ENCODE measurements around the gene SEPTIN1.
A peak's percentile ranks its signal among the peaks of the same experiment; 100 is the strongest.

SEPTIN1 gene, protein sequence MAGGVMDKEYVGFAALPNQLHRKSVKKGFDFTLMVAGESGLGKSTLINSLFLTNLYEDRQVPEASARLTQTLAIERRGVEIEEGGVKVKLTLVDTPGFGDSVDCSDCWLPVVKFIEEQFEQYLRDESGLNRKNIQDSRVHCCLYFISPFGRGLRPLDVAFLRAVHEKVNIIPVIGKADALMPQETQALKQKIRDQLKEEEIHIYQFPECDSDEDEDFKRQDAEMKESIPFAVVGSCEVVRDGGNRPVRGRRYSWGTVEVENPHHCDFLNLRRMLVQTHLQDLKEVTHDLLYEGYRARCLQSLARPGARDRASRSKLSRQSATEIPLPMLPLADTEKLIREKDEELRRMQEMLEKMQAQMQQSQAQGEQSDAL

DNA sequence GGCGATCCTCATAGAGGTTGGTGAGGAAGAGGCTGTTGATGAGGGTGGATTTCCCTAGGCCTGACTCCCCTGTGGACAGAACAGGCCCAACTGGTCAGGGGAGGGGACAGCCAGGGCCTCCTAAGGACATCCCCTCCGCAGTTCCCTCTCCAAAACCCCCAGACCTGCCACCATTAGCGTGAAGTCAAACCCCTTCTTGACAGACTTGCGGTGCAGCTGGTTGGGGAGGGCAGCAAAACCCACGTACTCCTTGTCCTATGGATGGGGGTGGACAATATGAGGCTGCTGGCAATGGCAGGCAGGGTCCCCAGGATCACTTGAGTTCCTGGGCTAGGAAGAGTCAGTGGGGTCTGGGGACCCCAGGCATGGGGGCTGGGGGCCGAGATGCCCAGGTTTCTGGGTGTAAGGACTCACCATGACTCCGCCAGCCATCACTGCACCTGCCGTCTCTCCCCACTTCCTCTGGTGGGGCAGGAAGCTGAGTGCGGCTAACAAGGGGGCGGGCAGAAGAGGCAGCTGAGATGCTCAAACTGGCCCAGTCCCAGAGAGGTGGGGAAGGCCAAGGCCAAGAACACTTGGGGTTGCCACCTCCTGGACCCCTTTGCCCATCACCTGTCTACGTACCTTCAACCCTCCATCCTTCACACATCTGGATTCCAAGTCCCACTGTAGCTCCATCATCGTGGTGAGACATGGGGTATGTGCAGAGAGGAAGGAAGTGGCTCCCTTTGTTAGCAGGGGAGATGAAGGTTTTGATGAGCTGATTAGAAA lies at the start of gene SEPTIN1:
SEPTIN1 (minus strand) TSS at position 451 of the 771 bp plus-strand sequence; CDS start at position 432, 19 bp downstream.
- DNase-seq (ENCODE audit: low read depth in 2 of 2): peak; percentile 66 to 77

DNA sequence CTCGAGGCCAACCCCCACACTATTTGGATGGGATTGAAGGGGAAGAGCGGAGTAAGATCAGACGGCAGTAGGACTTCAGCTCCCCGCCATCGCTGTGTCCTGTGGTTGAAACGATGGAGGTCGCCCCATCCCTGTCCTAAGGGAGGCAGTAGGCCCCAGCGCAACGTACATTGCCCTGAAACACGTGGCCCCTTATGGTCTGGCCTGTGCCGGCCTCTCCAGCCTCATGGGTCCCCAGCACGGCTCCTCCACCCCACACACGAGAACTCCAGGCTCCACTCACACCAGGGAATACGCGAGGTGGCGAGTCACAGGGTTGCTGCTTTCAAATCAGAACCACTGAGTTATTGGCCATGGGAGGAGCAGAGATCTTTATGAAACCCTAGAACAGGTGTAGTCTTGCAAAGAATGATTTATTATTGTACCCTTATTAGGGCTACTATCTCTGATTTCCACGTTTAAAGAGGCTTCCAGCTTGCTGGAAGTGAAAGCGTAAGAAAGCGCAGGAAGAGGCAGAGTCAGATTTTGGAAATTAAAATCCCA lies 48.1 kb upstream of the SEPTIN1 start:
- no peak for DNase-seq (ENCODE audit: low read depth in 2 of 2)

DNA sequence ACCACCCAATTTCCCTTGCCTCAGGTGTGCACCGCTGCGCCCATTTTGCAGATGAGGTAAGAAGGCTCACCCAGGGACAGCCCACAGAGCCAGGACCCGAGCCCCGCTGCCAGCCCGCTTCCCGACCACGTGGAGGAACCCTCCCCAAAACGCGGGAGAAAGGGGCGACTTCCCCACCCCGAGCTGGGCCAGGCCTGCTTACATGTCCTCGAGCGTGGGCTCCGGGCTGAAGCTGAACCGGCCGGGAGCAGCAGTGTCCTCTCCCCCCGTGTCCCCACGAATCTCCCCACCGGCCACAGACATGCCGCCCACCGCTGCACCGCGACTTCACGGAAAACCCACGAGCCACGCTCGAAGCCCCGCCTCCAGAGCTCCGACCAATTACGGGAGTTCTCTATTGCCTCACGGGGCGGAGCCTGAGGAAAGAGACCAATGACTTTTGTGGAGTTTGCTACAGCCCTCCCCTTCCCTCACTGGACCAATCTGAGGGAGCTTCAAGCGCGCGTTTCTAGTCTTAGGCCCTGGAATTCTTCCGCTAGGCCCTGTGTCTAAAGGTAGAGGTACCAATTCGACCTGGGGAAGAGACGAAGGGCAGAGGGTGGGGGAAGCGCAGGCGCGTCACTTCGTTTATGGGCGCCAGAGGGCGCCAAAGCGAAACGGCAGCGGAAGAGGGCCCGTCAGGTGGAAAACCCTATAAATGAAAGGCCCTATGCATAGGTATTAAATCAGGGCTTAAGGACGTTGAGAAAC lies 47.5 kb upstream of the SEPTIN1 start, which contains the start of gene DCTPP1:
DCTPP1 (minus strand) TSS at position 353 of the 750 bp plus-strand sequence; CDS start at position 303, 50 bp downstream.
- DNase-seq (ENCODE audit: low read depth in 2 of 2): peak; percentile 90 to 96

DNA sequence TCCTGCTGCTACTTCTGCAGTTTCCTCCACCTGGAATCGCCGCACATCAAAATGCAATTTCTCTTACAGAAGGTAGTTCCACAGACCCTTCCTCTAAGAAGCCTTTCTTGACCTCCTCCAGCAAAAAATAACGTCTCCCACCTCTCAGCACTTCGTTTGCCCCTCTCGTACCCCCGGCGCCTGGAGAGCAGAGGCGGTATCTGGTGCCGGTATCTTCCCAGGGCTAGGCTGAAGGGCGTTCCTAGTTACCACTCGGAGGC lies 47.0 kb upstream of the SEPTIN1 start:
- DNase-seq (ENCODE audit: low read depth in 2 of 2): no peak

DNA sequence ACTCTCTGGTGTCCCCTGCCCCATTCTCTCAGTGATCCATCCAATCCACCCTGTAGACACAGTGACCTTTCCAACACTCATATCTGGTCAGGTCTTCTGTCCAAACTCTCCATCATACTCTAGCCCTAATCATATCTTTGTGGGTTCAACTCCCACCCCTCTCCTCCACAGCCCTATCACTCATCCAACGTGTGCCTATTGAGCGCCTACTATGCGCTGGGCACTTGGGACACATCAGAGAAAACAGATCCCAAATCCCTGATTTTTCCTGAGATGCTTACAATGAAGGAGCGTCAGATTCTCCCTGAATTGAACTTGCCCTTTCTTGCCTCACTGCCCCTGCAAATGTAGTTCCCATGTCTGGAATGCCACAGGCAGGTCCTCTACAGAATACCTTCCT lies 45.7 kb upstream of the SEPTIN1 start:
- no peak for DNase-seq (ENCODE audit: low read depth in 2 of 2)

DNA sequence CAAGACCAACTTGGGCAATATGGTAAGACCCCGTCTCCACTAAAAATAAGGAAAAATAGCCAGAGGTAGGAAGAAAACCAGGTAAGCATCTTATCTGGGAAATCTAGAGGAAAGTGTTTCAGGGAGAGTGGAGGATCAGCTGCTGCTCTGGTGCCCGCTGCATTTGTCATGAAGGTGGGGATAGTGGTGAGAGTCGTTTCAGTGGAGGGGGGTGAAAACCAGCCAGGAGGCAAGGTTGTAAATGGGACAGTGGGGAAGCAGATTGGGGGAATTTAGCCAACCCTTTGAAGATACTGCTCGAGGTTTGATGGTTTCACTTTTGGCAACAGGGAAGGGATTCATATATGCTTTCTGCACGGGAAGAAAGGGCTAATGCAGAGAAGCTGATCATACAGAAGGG lies 38.6 kb upstream of the SEPTIN1 start:
- DNase-seq (ENCODE audit: low read depth in 2 of 2): no peak

DNA sequence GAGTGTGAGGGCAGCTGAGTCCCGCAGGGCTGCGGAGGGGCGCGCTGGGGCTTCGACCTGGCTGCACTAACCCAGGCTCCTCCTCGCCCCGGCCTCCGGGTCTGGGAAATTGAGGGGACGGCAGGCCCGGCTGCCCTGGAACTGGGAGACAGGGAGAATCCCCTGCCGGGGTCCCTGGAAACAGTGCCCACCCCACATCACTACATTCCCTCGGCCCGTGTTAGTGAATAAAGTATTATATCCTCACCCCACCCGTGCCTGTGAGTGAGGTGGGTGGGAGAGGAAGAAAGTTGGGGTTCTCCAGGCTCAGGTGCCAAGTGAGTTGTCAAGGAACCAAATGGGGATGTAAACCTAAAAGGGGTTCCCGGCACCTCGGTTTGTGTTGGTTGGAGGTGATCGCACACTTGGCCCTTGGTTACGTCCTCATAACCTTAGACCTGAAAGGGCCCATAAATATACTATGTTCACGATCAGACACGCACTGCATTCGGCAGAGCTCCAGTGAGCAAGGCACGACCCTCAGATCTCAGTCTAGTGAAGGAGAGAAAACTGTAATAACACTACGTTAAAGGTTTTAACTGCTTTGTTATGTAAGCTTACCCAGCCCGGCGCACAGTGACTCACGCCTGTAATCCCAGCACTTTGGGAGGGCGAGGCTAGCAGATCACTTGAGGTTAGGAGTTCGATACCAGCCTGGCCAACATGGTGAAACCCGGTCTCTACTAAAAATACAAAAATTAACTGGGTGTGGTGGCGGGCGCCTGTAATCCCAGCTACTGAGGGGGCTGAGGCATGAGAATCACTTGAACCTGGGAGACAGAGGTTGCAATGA lies 36.2 kb upstream of the SEPTIN1 start:
- DNase-seq (ENCODE audit: low read depth in 2 of 2): no peak

DNA sequence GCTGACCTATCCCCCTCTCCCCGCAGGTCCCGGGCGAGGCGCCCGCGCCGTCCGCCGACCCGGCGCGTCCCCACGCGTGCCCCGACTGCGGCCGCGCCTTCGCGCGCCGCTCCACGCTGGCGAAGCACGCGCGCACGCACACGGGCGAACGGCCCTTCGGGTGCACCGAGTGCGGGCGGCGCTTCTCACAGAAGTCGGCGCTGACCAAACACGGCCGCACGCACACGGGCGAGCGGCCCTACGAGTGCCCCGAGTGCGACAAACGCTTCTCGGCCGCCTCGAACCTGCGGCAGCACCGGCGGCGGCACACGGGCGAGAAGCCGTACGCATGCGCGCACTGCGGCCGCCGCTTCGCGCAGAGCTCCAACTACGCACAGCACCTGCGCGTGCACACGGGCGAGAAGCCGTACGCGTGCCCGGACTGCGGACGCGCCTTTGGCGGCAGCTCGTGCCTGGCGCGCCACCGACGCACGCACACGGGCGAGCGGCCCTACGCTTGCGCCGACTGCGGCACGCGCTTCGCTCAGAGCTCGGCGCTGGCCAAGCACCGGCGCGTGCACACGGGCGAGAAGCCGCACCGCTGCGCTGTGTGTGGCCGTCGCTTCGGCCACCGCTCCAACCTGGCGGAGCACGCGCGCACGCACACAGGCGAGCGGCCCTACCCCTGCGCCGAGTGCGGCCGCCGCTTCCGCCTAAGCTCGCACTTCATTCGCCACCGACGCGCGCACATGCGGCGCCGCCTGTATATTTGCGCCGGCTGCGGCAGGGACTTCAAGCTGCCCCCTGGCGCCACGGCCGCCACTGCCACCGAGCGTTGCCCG lies 35.4 kb upstream of the SEPTIN1 start:
- DNase-seq (ENCODE audit: low read depth in 2 of 2): peak; percentile 81 to 84

DNA sequence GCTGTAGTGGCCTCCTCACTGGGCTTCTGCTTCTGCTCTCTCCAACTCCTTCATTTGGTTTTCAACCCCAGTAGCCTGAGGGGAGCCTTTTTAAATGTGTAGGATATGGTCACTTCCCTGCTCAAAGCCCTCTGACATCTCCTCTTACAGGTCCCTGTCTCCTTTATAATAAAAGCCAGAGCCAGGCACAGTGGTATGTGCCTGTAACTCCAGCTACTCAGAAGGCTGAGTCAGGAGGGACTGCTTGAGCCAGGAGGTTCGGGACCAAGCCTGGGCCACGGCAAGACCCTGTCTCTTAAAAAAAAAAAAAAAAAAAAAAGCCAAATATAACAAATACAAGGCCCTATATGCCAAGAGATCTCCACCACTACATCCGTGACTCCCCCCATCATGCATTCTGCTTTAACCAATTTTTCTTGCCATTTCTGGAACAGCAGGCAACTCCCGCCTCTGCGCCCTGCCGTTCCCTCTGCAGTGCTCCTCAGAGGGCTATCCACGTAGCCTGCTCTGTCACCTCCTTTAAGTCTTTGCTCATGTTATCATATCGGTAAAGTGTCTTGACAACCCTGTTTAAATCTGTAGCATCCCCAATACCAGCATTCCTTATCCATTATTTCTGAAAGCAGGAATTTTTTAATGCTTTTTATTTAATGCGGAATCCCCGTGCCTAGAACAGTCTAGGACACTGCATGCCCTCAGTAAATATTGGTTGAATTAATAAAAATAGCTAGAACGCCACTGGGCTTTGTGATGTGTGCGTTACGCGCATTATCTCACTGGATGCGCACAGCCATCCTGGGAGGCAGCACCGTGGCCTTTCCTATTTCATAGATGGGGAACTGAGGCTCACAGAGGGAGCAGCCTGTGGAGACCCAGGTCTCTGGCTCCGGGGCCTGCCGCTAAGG lies 34.5 kb upstream of the SEPTIN1 start:
- DNase-seq (ENCODE audit: low read depth in 2 of 2): no peak

DNA sequence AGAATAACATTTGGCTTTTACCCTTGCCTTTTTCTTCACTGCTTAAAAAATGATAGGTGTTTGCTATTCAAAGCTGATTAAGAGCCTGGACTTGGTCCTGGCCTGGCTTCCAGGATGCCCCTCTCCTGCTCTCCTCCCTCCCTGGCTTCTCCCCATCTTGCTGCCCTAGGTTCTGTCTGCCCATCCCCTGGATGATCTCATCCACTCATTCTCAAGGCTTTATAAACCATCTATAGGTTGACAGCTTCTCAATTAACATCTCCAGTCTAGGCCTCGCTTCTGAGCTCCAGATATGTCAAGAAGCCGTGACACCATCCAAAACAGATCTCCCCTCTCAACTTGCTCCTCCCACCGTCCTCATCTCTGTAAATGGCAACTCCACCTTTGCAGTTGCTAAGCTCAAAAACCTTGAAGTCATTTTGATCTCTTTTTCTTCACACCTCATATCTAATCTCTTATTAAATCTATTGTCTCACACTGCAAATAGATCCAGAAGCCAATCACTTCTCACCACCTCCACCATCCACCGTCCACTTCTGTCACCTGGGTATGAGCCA lies 33.8 kb upstream of the SEPTIN1 start:
- DNase-seq (ENCODE audit: low read depth in 2 of 2): no peak

DNA sequence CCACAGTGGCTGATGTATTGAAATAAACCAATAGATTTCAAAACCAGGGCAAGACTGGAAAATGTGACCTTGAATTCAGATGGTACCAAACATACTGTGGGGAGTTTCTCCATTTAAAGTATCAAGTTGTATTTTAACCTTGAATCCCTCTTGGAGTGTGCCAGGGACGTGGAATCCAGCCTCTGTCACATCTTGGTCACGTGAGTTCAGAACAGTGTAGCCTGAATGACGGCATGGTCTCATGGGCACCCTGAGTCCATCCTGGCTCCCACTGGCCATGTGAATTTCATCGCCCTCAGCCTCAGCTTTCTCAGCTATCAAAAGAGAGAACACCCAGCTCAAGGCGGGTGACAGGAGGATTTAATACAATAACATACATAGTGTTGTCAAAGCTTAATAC lies 31.8 kb upstream of the SEPTIN1 start:
- no peak for DNase-seq (ENCODE audit: low read depth in 2 of 2)

DNA sequence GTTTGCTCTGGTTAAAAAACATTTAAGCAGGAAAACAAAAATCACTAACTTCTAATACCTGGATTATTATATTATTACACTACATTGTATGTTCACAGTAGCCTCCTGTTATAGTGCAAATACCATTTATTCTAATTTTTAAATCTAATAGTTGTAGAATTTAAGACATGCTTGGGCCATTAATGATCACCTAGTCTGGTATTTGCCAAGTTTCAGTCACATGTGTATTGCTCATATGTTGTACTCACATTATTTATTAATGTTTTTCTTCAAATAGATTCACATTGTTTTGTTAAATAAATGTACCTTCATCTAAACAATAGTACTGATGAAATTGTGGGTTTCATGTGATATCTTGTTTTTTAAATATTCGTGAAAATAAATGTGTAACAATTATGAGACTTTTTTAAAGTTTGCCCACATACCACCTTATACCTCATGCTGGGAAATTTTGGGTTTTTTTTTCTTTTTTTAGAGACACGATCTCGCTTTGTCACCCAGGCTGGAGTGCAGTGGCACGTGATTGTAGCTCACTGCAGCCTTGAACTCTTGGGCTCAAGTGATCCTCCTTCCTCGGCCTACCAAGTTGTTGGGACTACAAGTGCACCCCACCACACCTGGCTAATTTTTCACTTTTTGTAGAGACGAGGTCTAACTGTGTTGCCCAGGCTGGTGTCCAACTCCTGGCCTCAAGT lies 30.9 kb upstream of the SEPTIN1 start:
- no peak for DNase-seq (ENCODE audit: low read depth in 2 of 2)

DNA sequence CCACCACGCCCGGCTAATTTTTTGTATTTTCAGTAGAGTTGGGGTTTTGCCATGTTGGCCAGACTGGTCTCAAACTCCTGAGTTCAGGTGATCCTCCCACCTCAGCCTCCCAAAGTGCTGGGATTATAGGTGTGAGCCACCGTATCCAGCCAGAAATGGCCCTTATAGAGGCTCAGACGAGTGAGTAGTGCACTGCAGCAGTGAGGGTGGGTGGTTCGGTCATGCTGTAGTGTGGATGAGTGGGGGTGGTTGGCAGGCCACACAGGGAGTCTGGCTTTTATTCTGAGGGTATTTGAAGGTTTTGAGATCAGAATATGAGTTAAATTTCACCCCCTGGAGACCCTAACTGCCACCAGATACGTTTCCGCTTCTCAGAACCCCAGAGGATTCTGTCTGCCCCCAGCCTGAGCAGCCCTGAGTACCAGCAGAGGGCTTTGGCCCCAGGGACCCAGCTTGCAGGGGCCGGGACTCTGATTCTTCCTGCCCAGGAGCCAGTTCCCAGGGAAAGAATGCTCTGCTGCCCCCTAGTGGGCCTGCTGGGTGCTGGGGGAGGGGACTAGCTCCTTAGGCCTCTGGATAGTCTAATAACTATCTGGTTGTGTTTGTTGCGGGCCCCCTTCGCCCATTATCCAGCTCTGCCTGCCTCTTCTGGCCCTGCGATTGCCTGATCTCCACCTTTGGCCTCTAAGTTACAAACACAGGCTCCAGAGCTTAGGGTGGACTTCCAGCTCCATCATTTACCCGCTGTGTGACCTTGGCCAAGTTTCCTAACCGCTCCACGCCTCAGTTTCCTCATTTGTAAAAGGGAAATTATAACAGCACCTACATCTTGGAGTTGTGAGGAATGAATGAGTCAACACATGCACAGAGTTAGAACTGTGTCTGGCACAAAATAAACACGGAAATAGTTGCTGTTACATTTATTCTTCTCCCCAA lies 27.0 kb upstream of the SEPTIN1 start:
- DNase-seq (ENCODE audit: low read depth in 2 of 2): peak; percentile 88 to 96

DNA sequence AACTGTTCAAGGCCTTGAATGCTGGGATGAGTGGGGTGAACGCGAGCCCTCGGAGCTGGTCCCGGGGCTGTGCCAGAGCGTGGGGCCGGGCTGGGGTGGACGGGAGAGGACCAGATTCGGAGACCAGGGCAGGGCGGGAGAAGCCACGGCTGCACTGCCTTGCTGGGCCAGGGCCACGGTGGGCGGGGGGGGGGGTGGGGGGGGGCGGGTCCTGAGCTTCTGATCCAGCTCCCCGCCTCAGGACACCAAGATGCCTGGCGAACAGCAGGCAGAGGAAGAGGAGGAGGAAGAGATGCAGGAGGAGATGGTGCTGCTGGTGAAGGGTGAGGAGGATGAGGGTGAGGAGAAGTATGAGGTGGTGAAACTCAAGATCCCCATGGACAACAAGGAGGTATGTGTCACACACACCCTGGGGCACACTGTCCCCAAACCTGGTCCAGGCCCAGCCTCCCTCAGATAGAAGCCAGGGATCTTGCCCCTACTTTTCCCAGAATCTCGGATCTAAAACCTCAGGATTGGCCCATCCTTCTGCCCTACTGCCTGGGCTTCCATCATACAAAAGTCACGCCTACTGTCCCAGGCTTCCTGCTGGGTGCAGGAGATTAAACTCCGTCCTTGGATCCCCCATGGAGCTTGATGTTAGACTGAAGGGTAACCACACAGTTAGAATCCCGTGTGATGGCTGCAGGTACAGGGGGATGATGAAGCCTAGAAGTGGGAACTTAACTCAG lies 25.6 kb upstream of the SEPTIN1 start:
- DNase-seq (ENCODE audit: low read depth in 2 of 2): no peak

DNA sequence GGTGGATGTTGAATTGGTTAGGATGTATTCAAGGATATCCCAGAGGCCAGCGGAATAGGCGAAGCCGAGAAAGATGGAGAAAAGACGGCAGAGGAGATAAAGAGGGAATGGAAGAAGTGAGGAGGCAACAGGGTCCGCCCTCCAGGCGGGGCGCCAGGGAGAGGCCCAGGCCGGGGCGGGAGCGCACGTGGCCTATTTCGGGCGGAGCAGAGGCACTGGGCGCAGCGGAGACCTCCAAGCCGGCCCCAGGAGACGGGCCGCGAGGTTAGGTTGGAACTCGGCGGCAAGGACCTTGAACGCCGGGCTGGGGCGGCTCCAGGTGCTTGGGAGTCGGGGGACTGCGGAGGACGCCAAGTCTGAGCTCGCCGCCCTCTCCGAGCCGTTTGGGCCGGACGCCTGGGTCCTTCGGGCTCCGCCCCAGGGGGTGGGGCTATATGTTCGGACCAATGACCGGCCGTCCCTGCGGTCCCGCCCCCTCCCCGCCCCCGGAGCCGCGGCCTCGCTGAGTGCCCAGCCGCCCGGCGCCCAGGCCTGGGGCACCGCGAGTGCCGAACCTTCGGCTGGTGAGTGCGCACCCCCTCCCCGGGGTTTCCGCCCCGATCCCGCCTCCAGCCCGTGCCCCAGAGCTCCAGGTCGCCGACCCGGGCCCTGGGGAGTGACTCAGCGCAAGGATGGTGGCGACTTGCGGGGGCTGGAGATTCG lies 24.9 kb upstream of the SEPTIN1 start, which contains the start of gene ZNF771:
ZNF771 (plus strand) TSS at position 505 of the 702 bp plus-strand sequence. CDS start 448 bp downstream, outside the sequence.
- DNase-seq (ENCODE audit: low read depth in 2 of 2): peak; percentile 92 to 96

DNA sequence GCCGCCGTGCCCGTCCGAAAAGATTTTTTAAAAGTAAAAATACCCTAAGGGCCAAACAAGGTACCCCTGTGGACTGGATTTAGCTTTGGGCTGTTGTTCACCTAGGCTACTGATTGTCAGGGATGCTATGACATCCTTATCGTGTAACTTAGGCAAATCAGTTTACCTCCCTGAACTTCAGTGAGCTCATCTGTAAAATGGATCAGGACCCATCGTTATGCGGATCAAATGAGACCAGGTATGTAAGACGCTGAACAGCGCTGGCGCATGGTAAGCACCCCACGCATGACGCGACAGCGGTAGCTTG lies 24.4 kb upstream of the SEPTIN1 start:
- no peak for DNase-seq (ENCODE audit: low read depth in 2 of 2)

All from stimulated activated CD4-positive, alpha-beta T cell treated with anti-CD3 and anti-CD28 coated beads, Interleukin-4, amount 100 ng/mL, for 48 hours (primary cell).